ENCODE results near the gene GCLC.

Gene GCLC

DNA sequence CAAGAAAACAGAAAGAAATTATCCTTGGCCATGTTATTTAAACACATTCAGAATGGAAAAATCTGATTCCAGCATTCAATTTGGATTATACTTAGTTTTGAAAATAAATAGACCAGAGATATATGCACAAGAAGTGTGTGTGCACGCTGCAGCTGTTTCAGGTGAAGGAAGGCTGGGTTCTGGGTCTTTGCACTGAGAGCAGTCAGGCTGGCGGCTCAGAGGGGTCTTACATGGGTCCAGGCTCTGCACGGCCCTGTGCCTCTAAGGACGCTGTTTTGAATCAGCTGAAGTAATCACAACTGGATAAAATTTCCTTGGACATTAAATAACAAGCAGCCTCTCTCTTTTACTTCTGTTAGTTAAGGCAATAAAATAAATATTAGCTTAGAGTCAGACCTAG lies 31.8 kb downstream of the GCLC start (continued):
- TF ChIP-seq, protein P1, sequence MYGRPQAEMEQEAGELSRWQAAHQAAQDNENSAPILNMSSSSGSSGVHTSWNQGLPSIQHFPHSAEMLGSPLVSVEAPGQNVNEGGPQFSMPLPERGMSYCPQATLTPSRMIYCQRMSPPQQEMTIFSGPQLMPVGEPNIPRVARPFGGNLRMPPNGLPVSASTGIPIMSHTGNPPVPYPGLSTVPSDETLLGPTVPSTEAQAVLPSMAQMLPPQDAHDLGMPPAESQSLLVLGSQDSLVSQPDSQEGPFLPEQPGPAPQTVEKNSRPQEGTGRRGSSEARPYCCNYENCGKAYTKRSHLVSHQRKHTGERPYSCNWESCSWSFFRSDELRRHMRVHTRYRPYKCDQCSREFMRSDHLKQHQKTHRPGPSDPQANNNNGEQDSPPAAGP (tag by site-specific recombination; IDR thresholded peaks at IDR 0.05) = no peak
- no peak for TF ChIP-seq ZNF549 (tag by site-specific recombination; IDR thresholded peaks at IDR 0.05)

DNA sequence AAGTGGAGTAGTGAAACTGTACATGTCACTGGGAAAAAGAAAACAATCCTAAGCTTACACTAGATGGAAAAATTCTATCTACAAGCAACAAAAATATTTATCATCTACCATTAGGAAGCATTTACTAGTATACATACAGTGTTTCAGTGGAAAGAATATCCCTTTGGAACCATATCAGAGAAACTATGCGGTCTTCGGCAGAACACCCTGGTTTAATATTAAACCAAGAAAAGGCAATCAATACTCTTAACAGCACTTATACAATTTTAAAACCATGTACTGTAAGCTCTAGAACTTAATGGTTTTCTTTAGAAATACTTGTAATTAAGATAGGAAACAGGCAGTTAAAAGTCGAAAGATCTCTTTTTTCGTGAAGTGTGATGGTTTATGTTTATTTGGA lies 32.3 kb downstream of the GCLC start:
- Histone ChIP-seq H3K4me1 (ENCODE audit: control insufficient read depth, insufficient read depth, low read length) (no peaks in the 10 kb centered on the region), H3K27ac (ENCODE audit: extremely low read depth, low read depth, low read length) (no peak overlapping the region), H3K36me3 (ENCODE audit: control insufficient read depth in 2 of 2, insufficient read depth in 1 of 2, low read length in 2 of 2) (peaks cover 19 to 71% of the 10 kb centered on the region in 2 experiments), H3K4me3 (ENCODE audit: low read depth, low read length) (no peak overlapping the region), H3K9me3 (ENCODE audit: control insufficient read depth, insufficient read depth, low read depth, low read length) (no peaks in the 10 kb centered on the region)
- ChIA-PET CTCF (interaction anchor here (0.9 to 4.2 kb wide), 6 partner anchors 13 to 444 kb away, joined by 3 to 26 read pairs (median 4); partner anchors contain the start of gene GCLC), POLR2A (no interaction called here)
- TF ChIP-seq ZNF174 (tag by site-specific recombination; IDR thresholded peaks at IDR 0.05) = no peak

DNA sequence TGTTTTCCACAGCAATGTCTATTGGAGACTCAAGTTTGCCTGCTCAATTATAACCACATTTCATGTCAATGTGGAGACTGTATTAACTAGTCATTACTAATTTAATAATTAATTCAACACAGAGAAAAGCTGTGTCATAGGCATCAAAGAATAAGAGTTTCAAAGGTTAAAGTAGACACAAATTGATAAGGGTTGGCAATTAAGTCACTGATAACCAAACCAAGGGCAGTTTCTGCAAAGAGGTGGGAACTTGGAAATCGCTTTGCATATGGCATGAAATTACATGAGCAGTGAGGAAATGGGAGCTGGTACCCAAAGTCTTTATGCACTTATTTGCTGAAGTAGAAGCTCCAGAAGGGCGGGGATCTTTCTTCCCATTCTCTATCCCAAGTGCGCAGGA lies 34.2 kb downstream of the GCLC start:
- Histone ChIP-seq H3K4me3 (ENCODE audit: low read depth, low read length) (no peak overlapping the region), H3K27ac (ENCODE audit: extremely low read depth, low read depth, low read length) (no peak overlapping the region), H3K9me3 (ENCODE audit: control insufficient read depth, insufficient read depth, low read depth, low read length) (no peaks in the 10 kb centered on the region), H3K36me3 (ENCODE audit: control insufficient read depth in 2 of 2, insufficient read depth in 1 of 2, low read length in 2 of 2) (peaks cover 25 to 79% of the 10 kb centered on the region in 2 experiments), H3K4me1 (ENCODE audit: control insufficient read depth, insufficient read depth, low read length) (no peaks in the 10 kb centered on the region)
- ChIA-PET POLR2A (no interaction called here), CTCF (interaction anchor here (0.6 to 4.2 kb wide), 4 partner anchors 18 to 1925 kb away, joined by 3 to 26 read pairs (median 3); no protein-coding TSS in a partner anchor)
- no peak for TF ChIP-seq ZNF776 (tag by site-specific recombination; IDR thresholded peaks at IDR 0.05; ENCODE audit: borderline replicate concordance)

DNA sequence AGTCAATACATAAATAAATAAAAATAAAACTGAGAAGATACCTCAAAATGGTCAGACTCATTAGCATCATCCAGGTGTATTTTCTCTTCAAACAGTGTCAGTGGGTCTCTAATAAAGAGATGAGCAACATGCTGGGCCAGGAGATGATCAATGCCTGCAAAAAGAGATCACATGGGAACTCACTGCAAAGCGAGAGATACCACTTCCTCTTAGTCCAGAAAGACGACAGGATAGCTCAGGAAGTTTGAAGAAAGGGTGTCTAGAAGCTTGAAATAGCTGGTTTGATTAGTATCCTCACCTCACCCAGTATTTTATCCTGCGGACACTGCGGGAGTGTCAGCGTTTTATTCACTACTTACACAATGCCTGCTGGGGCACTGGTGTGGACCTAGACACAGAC lies 38.0 kb downstream of the GCLC start:
- CTCF ChIA-PET = interaction anchor here (0.6 to 6.6 kb wide), 4 partner anchors 9 to 222 kb away, joined by 3 to 54 read pairs (median 5); no protein-coding TSS in a partner anchor
- POLR2A ChIA-PET = interaction anchor here (1.0 kb wide), 1 partner anchor 38 kb away, joined by 3 read pairs; the partner anchor contains the start of gene GCLC

More for the DNA sequence above, 38.0 kb downstream of the GCLC start:
- TF ChIP-seq PRDM1 (tag by site-specific recombination; IDR thresholded peaks at IDR 0.05) (no peak), ZNF146 (tag by site-specific recombination; IDR thresholded peaks at IDR 0.05) (no peak), SP7 (tag by site-specific recombination; IDR thresholded peaks at IDR 0.05) (no peak), ZFP41 (tag by site-specific recombination; IDR thresholded peaks at IDR 0.05; ENCODE audit: borderline replicate concordance) (no peak), ZNF555 (tag by site-specific recombination; conservative IDR thresholded peaks at IDR 0.05) (no peak), MYNN (tag by site-specific recombination; IDR thresholded peaks at IDR 0.05; ENCODE audit: borderline replicate concordance) (no peak), ZBTB1 (tag by site-specific recombination; IDR thresholded peaks at IDR 0.05) (no peak), ZBTB17 (tag by site-specific recombination; IDR thresholded peaks at IDR 0.05) (no peak), ZNF155 (tag by site-specific recombination; IDR thresholded peaks at IDR 0.05) (no peak), EGR2 (tag by site-specific recombination; IDR thresholded peaks at IDR 0.05; ENCODE audit: low read depth) (no peak), ZNF394 (tag by site-specific recombination; IDR thresholded peaks at IDR 0.05; ENCODE audit: borderline replicate concordance) (no peak), GFI1B (tag by site-specific recombination; IDR thresholded peaks at IDR 0.05) (no peak), ZNF121 (tag by site-specific recombination; IDR thresholded peaks at IDR 0.05) (no peak), ZNF311 (tag by site-specific recombination; IDR thresholded peaks at IDR 0.05; ENCODE audit: borderline replicate concordance) (no peak)
- TF ChIP-seq, protein P2, sequence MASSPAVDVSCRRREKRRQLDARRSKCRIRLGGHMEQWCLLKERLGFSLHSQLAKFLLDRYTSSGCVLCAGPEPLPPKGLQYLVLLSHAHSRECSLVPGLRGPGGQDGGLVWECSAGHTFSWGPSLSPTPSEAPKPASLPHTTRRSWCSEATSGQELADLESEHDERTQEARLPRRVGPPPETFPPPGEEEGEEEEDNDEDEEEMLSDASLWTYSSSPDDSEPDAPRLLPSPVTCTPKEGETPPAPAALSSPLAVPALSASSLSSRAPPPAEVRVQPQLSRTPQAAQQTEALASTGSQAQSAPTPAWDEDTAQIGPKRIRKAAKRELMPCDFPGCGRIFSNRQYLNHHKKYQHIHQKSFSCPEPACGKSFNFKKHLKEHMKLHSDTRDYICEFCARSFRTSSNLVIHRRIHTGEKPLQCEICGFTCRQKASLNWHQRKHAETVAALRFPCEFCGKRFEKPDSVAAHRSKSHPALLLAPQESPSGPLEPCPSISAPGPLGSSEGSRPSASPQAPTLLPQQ (tag by site-specific recombination; IDR thresholded peaks at IDR 0.05) = no peak
- TF ChIP-seq, protein P3, sequence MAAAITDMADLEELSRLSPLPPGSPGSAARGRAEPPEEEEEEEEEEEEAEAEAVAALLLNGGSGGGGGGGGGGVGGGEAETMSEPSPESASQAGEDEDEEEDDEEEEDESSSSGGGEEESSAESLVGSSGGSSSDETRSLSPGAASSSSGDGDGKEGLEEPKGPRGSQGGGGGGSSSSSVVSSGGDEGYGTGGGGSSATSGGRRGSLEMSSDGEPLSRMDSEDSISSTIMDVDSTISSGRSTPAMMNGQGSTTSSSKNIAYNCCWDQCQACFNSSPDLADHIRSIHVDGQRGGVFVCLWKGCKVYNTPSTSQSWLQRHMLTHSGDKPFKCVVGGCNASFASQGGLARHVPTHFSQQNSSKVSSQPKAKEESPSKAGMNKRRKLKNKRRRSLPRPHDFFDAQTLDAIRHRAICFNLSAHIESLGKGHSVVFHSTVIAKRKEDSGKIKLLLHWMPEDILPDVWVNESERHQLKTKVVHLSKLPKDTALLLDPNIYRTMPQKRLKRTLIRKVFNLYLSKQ (tag by site-specific recombination; IDR thresholded peaks at IDR 0.05; ENCODE audit: borderline replicate concordance) = no peak
- TF ChIP-seq, protein P4, sequence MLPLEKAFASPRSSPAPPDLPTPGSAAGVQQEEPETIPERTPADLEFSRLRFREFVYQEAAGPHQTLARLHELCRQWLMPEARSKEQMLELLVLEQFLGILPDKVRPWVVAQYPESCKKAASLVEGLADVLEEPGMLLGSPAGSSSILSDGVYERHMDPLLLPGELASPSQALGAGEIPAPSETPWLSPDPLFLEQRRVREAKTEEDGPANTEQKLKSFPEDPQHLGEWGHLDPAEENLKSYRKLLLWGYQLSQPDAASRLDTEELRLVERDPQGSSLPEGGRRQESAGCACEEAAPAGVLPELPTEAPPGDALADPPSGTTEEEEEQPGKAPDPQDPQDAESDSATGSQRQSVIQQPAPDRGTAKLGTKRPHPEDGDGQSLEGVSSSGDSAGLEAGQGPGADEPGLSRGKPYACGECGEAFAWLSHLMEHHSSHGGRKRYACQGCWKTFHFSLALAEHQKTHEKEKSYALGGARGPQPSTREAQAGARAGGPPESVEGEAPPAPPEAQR (tag by site-specific recombination; IDR thresholded peaks at IDR 0.05) = no peak
- TF ChIP-seq, protein P5, sequence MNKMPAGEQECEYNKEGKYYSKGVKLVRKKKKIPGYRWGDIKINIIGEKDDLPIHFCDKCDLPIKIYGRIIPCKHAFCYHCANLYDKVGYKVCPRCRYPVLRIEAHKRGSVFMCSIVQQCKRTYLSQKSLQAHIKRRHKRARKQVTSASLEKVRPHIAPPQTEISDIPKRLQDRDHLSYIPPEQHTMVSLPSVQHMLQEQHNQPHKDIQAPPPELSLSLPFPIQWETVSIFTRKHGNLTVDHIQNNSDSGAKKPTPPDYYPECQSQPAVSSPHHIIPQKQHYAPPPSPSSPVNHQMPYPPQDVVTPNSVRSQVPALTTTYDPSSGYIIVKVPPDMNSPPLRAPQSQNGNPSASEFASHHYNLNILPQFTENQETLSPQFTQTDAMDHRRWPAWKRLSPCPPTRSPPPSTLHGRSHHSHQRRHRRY (tag by site-specific recombination; IDR thresholded peaks at IDR 0.05) = no peak
- no peaks in the 10 kb centered on the region for H3K9me3 ChIP-seq (ENCODE audit: control insufficient read depth, insufficient read depth, low read depth, low read length)
- no peak overlapping the region for H3K27ac ChIP-seq (ENCODE audit: extremely low read depth, low read depth, low read length)
- H3K36me3 ChIP-seq (ENCODE audit: control insufficient read depth in 2 of 2, insufficient read depth in 1 of 2, low read length in 2 of 2) = peaks cover 43 to 81% of the 10 kb centered on the region in 2 experiments
- H3K4me1 ChIP-seq (ENCODE audit: control insufficient read depth, insufficient read depth, low read length) = no peaks in the 10 kb centered on the region
- no peak overlapping the region for H3K4me3 ChIP-seq (ENCODE audit: low read depth, low read length)
